Measurements from ENCODE around the gene CYP2U1. TPM values are rescaled to one million over a fixed set of nuclear protein-coding genes. Genes with fewer than 3 reads are reported as not detected.

Gene CYP2U1
- polyA plus RNA-seq, 1 of the 3 experiments (the other 2 are of a cell fraction): 2.0 TPM

DNA sequence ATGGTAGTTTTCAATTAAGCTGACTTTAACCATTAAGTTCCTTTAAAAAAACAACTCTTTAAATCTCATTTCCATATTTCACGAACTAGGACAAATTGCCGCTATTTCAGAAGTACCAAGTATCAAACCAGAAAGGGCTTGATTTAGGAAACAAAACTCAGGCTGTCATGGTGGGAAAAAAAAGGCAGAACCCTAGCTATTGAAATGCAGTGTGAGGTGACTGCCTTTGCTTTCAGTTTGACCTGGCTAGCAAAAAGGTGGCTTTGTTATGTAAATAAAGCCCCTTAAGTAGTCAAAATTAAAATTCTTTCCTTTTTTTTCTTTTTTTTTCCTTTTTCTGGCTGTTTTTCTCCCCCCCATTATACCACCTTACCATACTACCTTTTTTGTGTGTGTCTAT lies 40.6 kb upstream of the CYP2U1 start:
- Histone ChIP-seq H2AFZ (ENCODE audit: low read depth) (no peak overlapping the region), H3K4me2 (no peak overlapping the region), H3K9me2 (no peaks in the 10 kb centered on the region), H3K27me3 (ENCODE audit: insufficient read depth) (no peaks in the 10 kb centered on the region; the same call in 1 of the 2 replicates), H3K9me3 (peaks cover 17% of the 10 kb centered on the region), H3K36me3 (replicated peaks in 1 of 2; ENCODE audit: control insufficient read depth in 1 of 2, insufficient read depth in 2 of 2, low read length in 1 of 2) (no peaks in the 10 kb centered on the region), H3F3A (replicated peaks; ENCODE audit: insufficient read depth) (no peaks in the 10 kb centered on the region), H3K4me3 (ENCODE audit: low read depth in 2 of 2, low read length in 1 of 2) (no peak overlapping the region), H3K9ac (no peak overlapping the region), H3K27ac (ENCODE audit: low read depth in 2 of 2, low read length in 1 of 2) (no peak overlapping the region), H3K4me1 (ENCODE audit: control insufficient read depth in 1 of 2, insufficient read depth in 2 of 2, low read depth in 1 of 2, low read length in 1 of 2) (peaks cover 0 to 2% of the 10 kb centered on the region in 2 experiments; a peak in 1 of 4 replicates), H4K20me1 (ENCODE audit: insufficient read depth) (no peaks in the 10 kb centered on the region), H3K79me2 (ENCODE audit: insufficient read depth) (no peaks in the 10 kb centered on the region)
- 9% methylated on average over 2 of the region's 2 CpGs for WGBS (ENCODE audit: low lambda C conversion rate)
- ChIA-PET CTCF (interaction anchor here (0.8 kb wide), 1 partner anchor 10 kb away, joined by 4 read pairs; no protein-coding TSS in a partner anchor), POLR2A (no interaction called here)
- TF ChIP-seq FOSL2 (IDR thresholded peaks at IDR 0.05; ENCODE audit: borderline replicate concordance, low read depth) (no peak), ELF1 (IDR thresholded peaks at IDR 0.05) (no peak), JUND (IDR thresholded peaks at IDR 0.05) (no peak), GABPA (IDR thresholded peaks at IDR 0.05; ENCODE audit: low read depth) (no peak), EP300 (IDR thresholded peaks at IDR 0.05; ENCODE audit: borderline replicate concordance in 1 of 2, low read depth in 1 of 2, low read length in 1 of 2) (no peak), GATA2 (CRISPR knock-in tag; IDR thresholded peaks at IDR 0.05) (no peak), FOXM1 (IDR thresholded peaks at IDR 0.05; ENCODE audit: low read depth) (no peak), NFIC (IDR thresholded peaks at IDR 0.05; ENCODE audit: borderline replicate concordance) (no peak), SIN3A (IDR thresholded peaks at IDR 0.05; ENCODE audit: borderline replicate concordance, low read depth, low read length) (no peak), FOXJ3 (CRISPR knock-in tag; IDR thresholded peaks at IDR 0.05) (no peak)
- TF ChIP-seq, protein P1, sequence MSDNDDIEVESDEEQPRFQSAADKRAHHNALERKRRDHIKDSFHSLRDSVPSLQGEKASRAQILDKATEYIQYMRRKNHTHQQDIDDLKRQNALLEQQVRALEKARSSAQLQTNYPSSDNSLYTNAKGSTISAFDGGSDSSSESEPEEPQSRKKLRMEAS (IDR thresholded peaks at IDR 0.05; ENCODE audit: low read depth): no peak
- TF ChIP-seq, protein P2, sequence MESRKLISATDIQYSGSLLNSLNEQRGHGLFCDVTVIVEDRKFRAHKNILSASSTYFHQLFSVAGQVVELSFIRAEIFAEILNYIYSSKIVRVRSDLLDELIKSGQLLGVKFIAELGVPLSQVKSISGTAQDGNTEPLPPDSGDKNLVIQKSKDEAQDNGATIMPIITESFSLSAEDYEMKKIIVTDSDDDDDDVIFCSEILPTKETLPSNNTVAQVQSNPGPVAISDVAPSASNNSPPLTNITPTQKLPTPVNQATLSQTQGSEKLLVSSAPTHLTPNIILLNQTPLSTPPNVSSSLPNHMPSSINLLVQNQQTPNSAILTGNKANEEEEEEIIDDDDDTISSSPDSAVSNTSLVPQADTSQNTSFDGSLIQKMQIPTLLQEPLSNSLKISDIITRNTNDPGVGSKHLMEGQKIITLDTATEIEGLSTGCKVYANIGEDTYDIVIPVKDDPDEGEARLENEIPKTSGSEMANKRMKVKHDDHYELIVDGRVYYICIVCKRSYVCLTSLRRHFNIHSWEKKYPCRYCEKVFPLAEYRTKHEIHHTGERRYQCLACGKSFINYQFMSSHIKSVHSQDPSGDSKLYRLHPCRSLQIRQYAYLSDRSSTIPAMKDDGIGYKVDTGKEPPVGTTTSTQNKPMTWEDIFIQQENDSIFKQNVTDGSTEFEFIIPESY (IDR thresholded peaks at IDR 0.05; ENCODE audit: borderline replicate concordance, low read depth): no peak
- TF ChIP-seq, protein P3, sequence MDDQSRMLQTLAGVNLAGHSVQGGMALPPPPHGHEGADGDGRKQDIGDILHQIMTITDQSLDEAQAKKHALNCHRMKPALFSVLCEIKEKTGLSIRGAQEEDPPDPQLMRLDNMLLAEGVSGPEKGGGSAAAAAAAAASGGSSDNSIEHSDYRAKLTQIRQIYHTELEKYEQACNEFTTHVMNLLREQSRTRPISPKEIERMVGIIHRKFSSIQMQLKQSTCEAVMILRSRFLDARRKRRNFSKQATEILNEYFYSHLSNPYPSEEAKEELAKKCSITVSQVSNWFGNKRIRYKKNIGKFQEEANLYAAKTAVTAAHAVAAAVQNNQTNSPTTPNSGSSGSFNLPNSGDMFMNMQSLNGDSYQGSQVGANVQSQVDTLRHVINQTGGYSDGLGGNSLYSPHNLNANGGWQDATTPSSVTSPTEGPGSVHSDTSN (IDR thresholded peaks at IDR 0.05): no peak
- TF ChIP-seq, protein P4, sequence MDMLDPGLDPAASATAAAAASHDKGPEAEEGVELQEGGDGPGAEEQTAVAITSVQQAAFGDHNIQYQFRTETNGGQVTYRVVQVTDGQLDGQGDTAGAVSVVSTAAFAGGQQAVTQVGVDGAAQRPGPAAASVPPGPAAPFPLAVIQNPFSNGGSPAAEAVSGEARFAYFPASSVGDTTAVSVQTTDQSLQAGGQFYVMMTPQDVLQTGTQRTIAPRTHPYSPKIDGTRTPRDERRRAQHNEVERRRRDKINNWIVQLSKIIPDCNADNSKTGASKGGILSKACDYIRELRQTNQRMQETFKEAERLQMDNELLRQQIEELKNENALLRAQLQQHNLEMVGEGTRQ (IDR thresholded peaks at IDR 0.05; ENCODE audit: borderline replicate concordance, low read depth, low read length): no peak
- no peak for DNase-seq

DNA sequence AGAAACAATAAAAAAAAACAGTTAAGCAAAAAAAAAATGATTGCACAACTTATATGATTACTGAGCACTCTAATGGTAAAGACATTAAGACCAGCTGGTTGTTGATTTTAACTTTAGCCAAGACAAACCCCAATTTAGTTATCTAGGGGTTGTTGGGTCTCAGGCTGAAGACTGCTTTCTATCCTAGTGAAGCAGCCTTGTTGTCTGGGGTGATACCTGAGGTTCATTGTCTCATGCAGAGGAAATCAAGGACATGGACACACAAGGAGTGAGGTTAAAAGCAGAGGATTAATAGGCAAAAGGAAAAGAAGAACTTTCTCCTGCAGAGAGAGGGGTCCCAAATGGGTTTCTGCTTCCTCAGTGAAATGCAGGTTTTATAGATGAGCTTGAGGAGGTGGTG lies 40.0 kb upstream of the CYP2U1 start:
- no peaks in the 10 kb centered on the region; the same call in 1 of the 2 replicates for H3K27me3 ChIP-seq (ENCODE audit: insufficient read depth)
- no peaks in the 10 kb centered on the region for H4K20me1 ChIP-seq (ENCODE audit: insufficient read depth)
- H3K27ac ChIP-seq (ENCODE audit: low read depth in 2 of 2, low read length in 1 of 2): no peak overlapping the region
- H3K36me3 ChIP-seq (replicated peaks in 1 of 2; ENCODE audit: control insufficient read depth in 1 of 2, insufficient read depth in 2 of 2, low read length in 1 of 2): no peaks in the 10 kb centered on the region
- no peak overlapping the region for H2AFZ ChIP-seq (ENCODE audit: low read depth)
- ChIA-PET CTCF (no interaction called here), POLR2A (no interaction called here)
- peaks cover 0 to 2% of the 10 kb centered on the region in 2 experiments; a peak in 1 of 4 replicates for H3K4me1 ChIP-seq (ENCODE audit: control insufficient read depth in 1 of 2, insufficient read depth in 2 of 2, low read depth in 1 of 2, low read length in 1 of 2)
- no peak overlapping the region for H3K4me3 ChIP-seq (ENCODE audit: low read depth in 2 of 2, low read length in 1 of 2)
- H3K9ac ChIP-seq: no peak overlapping the region
- H3K4me2 ChIP-seq: no peak overlapping the region
- DNase-seq: no peak
- no peaks in the 10 kb centered on the region for H3K9me2 ChIP-seq
- H3K79me2 ChIP-seq (ENCODE audit: insufficient read depth): no peaks in the 10 kb centered on the region
- peaks cover 17% of the 10 kb centered on the region for H3K9me3 ChIP-seq
- peaks cover 5% of the 10 kb centered on the region for H3F3A ChIP-seq (replicated peaks; ENCODE audit: insufficient read depth)
- no peak for TF ChIP-seq MXI1 (IDR thresholded peaks at IDR 0.05; ENCODE audit: low read depth, low read length)
- no peak for TF ChIP-seq GABPA (IDR thresholded peaks at IDR 0.05; ENCODE audit: low read depth)
- TF ChIP-seq, protein P1 (IDR thresholded peaks at IDR 0.05; ENCODE audit: low read depth): no peak
- TF ChIP-seq, protein P2 (IDR thresholded peaks at IDR 0.05; ENCODE audit: borderline replicate concordance, low read depth): no peak
- TF ChIP-seq EZH2phosphoT487 (IDR thresholded peaks at IDR 0.05; ENCODE audit: borderline replicate concordance, low read depth): no peak
- TF ChIP-seq, protein P5, sequence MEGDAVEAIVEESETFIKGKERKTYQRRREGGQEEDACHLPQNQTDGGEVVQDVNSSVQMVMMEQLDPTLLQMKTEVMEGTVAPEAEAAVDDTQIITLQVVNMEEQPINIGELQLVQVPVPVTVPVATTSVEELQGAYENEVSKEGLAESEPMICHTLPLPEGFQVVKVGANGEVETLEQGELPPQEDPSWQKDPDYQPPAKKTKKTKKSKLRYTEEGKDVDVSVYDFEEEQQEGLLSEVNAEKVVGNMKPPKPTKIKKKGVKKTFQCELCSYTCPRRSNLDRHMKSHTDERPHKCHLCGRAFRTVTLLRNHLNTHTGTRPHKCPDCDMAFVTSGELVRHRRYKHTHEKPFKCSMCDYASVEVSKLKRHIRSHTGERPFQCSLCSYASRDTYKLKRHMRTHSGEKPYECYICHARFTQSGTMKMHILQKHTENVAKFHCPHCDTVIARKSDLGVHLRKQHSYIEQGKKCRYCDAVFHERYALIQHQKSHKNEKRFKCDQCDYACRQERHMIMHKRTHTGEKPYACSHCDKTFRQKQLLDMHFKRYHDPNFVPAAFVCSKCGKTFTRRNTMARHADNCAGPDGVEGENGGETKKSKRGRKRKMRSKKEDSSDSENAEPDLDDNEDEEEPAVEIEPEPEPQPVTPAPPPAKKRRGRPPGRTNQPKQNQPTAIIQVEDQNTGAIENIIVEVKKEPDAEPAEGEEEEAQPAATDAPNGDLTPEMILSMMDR (IDR thresholded peaks at IDR 0.05): no peak
- TF ChIP-seq, protein P6, sequence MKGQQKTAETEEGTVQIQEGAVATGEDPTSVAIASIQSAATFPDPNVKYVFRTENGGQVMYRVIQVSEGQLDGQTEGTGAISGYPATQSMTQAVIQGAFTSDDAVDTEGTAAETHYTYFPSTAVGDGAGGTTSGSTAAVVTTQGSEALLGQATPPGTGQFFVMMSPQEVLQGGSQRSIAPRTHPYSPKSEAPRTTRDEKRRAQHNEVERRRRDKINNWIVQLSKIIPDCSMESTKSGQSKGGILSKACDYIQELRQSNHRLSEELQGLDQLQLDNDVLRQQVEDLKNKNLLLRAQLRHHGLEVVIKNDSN (IDR thresholded peaks at IDR 0.05; ENCODE audit: borderline replicate concordance, low read depth): no peak
- TF ChIP-seq NFIC (IDR thresholded peaks at IDR 0.05; ENCODE audit: borderline replicate concordance): no peak
